Anterior cingulate cortex (tissue), 58 donors: ENCODE data around the gene TTI1.

ENCODE experiments used
- DNase-seq, 58 donors: peaks; one replicate each; lab custom pipeline; 2025; lab: John Stamatoyannopoulos, UW

TTI1 gene

DNA sequence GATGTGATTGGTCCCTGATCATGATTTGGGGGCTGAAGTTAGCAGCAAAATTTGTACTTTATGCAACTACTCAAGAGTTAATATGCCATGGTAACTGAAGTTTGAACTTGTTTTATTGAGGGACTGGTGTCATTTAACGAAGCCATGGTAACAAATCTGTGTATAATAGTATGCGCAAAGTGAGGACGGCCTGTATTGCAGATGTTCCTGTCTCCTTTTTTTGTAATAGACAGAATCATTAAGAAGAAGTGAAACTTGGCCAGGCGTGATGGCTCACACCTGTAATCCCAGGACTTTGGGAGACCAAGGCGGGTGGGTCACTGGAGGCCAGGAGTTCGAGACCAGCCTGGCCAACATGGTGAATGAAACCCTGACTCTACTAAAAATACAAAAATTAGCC, 22.6 kb upstream of the TTI1 start:
- DNase-seq = no peak

DNA sequence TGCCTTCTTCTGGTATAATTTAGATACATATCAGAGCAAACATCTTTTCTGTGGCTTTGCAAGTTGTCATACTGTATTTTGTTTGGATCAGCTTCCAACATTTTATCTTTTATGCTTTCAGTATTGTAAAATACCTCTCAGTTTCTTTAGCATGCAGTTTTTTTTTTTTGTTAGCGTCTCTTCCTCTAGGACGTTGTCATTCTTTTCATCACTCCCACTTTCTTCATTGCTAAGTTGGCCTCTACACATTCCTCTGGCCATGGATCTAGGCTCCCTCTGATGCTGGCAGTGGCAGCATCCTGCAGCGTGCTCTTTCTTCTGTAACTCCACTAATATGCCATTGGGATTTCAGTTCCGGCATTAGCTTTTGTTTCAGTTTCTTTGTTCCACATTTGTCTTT, 22.0 kb upstream of the TTI1 start:
- no peak for DNase-seq

DNA sequence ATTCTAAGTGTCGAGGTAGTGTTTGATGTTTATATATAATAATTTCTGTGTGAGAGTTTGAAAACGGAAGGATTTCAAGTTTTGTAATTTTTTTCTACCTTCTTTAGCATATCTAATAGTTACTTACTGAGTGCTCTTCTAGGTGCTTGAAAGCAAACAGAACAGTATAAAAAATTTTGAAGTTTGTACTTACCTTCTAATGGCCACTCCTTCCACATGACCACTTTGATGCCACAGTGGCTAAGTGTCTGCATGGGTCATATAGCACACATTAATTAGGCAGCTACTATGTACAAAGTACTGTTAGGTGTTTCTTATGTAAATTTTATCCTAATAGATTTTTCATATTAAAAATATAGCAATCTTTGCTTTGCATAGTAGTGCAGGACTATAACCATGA, 21.4 kb upstream of the TTI1 start:
- DNase-seq = no peak

DNA sequence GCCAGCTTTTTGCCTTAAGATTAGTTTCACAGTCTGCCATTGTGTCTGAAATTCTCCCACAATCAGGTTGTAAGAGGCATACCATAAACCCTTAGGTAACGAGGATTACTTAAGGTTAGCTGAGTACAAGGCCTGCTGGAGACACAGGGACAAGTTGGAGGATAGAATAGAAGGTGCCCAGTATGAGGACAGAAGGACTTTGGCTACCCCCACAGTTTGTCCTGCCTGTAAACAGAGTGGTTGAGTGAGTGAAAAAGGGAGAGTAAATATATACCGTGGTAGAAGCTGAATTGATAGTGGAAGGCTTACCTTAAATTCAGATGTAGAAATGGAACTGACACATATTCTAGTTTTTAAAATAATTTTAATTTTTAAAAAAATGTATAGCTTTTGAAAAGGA, 19.6 kb upstream of the TTI1 start:
- DNase-seq = no peak

DNA sequence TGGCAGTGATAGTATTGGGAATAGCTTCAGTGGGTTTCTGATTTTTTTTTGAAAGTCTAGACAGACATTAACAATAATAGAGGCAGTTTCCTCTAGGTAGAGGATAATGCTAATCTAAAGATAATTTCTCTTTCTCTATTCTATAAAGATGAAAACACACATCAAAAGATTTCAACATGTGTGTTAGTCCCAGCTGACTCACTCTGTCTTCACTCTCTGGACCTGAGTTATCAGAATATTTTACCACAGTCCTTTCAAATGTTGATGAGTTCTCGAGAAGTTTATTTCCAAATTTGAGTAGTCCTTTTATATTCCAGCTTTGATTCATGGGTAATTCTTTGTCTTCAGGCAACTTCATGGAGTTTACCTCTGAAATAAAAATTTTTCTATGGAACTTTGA, 17.4 kb upstream of the TTI1 start:
- no peak for DNase-seq

DNA sequence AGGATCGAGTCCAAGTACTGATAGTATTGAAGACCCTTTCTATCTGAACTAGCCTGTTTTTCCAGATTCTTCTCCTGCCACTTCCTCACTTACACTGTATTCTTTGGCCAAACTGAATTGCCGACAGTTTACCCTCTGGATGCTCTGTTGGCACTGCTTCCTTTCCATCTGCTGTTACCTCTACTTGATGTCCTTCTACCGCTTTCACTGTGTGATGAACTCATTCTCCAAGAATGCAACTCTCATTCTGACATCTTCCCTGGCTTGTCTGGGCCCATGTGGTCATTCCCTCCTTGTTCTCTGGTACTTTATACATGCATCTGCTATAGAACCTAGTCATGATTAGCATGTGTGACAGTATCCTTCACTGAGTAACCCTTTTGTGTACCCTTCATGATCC, 16.5 kb upstream of the TTI1 start:
- DNase-seq = no peak

DNA sequence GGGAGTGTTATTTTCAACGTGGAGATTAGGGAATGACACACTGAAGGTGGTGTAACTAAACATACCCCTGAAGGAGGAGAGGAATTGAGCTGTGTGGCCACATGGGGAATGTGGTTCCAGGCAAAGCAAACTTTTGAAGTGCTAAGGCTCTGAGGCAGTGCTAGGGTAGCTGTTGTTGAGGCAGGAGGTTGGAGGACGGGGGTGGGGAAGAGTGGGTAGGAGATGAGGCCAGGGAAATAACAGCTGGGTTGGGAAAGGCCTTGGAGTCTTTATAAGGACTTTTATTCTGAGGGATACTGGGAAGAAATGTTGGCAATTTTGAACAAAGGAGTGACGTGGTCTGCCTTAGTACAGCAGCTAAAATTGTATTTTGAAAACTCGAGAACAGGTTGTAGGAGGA, 13.3 kb upstream of the TTI1 start:
- no peak for DNase-seq

DNA sequence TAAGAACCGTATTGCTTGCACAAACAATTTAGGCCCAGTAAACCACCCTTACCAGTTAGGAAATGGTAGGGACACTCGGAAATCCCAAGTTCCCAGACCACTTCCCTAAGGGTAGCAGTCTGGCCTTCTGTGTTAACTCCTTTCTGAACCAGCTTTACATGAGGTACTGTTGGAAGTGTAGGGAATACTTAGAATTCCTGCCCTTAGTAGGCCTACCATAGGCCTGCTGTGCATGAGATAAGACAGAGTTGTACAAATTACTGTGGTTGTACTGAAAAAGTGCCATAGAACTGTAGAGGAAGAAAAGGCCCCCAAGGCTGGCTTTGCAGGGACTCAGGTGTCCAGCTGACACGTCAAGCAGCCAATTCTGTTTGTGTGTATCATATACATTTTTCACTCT, 11.4 kb upstream of the TTI1 start:
- no peak for DNase-seq

DNA sequence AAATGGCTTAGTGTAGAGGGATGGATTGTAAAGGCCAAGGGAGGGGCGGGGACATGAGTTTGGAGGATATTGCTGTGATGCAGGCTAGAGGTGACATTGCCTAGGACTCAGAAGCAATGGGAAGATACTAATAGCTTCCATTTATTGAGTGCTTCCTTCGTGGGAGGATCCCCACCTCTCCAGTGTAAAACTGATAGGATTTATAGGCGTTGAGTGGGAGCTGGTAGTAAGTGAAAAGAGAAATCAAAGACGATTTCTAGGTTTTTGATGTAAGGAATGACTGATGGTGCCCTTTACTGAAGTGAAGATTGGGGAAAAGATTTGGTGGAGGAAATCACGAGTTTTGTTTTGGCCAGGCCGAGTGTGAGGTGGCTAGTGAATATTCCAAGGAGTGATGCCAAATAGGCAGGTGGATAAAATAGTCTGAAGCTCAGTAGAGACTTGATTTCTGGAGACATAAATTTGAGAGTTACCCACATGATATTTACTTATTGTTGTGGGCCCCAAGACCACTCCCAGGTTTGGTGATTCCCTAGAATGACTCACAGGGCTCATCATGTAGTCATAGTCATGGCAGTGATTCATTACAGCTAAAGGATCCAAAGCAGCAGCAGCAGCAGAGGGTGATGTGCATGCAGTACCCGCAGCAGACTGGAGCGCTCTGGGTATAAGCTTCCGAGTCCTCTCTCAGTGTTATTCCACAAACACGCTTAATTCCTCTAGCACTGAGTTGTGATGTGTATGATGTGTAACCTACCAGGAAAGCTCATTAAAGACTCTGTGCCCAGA, 10.4 kb upstream of the TTI1 start:
- DNase-seq = peak in 12 of 58 donors; percentile 0 to 63 (median 19)

DNA sequence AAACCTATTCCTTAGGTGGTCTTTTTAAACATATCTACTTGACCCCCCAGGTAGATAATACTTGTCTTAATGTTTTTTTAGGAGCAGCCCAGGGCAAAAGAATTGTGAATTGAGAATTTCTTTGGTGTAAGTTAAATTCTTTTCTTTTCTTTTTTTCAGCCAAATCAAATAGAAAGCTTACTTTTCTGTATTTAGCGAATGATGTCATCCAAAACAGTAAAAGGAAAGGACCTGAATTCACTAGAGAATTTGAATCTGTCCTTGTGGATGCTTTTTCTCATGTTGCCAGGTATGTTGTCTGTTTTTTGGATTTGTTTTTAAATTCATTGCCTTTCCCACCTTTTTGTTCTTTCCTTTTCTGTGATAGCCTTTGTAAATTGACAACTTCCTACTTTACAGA, 7.0 kb upstream of the TTI1 start:
- DNase-seq = no peak

DNA sequence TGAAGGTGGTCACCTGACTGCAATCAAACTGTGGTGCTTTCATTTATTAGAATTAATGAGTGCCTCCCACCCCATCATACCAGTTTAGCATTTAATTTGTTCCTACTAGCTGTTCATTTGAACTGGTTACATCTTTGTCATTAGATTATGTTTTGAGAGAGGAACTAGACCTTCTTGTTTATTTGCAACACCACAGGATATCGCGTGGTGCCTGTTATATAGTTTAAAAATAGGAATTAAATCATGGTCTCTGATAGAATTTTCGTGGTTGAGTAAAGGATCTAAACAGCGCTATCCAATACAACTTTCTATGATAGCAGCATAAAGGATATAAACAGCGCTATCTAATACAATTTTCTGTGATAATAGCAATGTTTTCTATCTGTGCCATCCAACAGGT, 3.1 kb upstream of the TTI1 start:
- DNase-seq = no peak

DNA sequence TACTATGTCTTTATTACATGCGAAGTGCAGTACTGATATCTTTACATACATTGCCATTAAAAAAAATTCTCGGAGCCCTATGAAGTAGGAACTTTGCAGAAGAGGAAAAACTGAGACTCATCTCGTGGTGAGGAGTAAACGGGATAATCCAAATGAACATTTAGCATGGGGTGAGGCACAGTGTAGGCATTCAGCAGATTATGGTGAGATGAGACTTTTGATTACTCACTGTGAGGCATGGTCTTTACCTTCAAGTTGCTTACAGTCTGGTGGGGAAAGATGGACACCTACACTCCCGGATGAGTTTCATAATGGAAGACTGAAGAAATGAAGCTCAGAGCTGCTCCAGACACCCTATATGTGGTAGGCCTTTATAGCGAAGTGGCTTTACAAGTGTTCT, 1.7 kb upstream of the TTI1 start:
- no peak for DNase-seq

DNA sequence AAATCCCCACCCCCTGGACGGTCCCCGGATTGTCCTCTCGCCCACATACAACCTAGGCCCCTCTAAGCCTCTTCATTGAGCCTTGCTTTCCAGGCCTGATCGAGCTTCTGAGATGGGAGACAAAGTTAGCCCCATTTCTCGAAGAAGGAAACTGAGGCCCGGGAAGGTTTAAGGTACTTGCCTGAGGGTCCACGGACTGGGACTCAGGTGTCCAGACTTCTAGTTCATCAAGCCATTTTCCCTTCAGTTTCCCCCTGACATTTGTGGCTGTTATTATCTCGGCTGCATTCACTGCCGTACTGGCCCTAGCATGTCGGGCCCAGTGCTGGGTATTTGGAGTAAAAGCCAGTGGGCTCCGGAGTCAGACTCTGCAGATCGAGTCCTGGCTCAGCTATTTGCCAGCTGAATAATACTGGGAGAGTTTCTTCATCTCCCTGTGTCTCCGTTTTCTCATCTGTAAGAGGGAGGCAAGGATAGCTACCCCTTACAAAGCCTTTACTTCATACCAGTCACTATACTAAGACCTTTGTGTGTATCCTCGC, 923 bp upstream of the TTI1 start:
- peak in 2 of 58 donors; percentile 16 to 31 for DNase-seq

DNA sequence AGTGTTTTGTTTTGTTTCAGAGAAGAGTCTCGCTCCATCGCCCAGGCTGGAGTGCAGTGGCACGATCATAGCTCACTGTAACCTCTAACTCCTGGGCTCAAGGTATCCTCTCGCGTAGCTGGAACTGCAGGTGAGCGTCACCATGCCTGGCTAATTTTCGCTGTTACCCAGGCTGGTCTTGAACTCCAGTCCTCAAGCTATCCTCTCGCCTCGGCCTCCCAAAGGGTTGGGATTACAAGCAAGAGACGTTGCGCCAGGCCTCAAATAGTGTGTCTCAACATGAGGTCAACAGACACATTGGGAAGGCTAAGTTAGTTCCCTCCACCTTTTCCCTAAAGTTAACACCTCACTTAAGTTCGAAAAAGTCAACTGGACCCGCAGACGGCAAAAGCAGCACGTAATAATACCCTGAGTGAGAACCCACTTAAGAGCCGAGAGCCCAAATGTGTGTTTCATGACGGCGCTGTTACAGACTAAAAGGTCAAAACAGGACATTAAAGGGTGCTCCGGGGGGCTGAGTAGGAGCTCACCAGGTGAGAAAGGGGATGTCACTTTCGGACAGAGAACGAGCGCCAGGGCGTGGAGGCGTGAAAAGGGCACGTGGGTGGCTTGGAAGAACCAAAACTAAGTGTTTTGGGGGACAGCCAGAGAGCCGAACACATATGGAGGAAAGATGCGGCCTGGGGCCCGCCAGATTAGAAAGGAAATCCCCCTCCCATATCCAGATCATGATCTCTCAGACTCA, 499 bp downstream of the TTI1 start:
- DNase-seq = peak in 13 of 58 donors; percentile 39 to 83 (median 56)

DNA sequence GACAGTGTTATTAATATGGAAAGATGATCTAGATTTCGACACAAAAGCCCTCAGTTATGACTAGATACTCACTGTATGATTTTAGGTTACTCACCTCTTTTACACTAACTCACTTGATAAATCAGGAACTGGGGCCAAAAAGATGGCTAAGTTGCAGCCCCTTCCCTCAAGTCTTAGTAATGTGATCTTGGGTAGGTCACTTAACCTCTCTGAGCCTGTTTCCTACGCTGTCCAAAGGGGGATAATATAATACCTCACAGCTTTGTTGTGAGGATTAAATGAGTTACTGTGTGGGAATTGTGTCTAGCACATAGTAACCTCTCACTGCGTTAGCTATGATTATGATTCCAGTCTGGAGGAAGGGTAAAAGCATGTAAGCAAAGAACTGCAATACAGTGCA, 1.3 kb downstream of the TTI1 start:
- DNase-seq = no peak

DNA sequence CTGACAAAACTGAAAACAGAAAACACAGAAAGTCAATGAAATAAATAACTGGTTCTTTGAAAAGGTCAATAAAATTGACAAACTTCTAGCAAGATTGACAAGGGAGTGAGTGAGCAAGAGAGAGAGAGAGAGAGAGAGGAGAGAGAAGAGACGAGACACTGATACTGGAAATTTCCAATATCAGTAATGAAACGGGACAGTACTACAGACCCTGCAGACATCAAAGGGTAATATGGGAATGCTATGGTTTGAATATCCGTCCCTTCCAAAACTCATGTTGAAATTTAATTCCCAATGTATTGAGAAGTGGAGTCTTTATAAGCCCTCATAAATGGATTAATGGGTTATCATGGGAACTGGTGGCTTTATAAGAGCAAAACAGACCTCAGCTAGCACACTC, 3.8 kb downstream of the TTI1 start:
- DNase-seq = no peak

DNA sequence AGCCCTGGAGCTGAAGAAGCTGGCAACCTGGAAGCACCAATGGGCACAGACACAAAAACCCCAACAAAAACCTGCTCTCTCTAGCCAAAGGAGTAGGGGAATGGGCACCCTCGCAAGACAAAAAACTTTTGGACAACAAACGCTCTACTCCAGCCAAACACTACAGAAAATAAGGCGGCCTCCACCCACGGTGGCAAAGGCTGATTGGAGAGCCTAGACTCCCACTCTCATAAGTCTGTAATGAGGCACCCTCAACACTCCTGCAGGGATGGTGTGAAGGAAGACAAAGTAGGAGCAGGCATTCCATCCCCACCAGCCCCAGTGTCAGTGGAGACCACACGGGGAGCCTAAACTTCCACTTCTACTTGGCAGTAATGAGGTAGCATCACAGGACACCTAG, 8.8 kb downstream of the TTI1 start:
- DNase-seq = no peak

DNA sequence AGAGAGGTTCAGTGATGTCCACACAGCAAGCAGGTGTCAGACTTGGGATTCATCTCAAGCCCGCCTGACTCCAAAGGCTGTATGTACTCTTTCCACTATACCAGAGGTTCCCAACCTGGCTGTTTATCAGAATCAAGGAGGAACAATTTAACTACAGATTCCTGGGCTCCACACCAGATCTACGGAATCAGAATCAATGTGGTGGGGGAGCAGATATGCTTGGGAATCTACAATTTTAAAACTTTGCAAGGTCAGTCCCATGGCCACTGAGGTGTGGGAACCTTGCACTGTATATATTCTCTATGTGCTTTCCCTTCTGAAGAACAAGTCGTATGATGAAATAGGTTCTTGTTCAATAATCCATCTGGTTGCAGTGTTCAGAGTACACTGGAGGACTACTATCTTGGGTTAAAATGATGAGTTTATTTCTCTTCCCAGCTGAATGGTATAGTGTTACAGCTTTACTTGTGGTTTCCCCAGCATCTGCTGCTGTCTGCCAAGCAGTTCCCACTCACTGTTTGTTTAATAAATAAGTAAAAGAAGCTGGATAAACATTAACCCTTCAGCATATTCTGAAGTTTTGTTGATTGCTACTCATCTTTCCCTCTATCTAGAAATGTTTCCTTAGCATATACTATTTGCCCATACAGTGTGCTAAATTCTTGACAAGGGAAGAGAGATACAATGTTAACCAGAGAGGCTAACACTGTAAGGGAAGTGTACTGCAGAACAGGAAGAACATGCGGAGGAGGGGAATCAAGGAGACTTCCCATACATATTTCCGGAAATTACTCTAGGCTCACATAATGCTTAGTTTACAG, 9.9 kb downstream of the TTI1 start:
- DNase-seq = no peak

DNA sequence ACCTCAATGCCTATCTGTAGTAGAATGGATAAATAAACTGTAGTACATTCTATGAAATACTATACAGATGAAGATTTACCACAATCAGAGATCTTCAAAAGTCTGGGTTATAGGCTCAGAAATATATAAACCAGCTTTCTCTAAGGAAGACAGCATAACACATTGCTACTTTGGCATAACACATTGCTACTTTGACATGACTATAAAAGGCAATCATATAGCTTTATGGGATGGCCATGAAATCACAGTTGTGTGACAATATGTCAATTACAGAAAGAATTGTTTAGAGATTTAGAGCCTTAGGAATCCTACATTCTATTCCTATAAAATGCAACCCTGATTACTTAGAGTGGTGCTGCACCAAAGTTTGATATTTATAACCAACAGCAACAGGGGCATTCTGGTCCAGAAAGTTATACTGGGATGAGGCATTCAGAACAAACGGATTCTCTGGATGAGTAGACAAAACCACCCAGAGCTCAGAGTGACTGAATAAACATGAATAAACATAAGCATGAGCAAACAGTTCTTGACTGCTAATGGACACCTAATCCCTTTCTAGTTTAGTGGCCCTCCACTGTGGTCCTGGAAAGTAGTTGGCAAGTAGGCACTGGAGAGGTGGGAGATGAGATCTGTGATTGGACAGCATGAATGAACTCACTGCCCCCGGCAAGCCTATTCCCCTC, 12.0 kb downstream of the TTI1 start:
- no peak for DNase-seq

DNA sequence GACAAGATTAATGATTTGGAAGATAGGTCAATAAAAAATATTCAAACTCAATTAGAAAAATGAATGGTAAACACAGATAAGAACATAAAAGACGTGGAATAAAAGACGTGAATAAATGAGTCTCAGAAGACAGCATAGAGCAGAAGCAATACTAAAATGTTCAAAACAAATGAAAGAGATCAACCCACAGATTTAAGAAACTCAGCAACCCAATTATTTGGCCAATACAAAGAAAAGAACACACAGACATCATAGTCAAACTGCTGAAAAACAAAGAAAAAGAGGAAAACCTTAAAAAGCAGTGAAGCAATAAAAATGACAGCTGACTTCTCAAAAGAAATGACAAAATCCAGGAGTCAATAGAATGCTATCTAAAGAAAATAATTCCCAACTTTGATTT, 14.9 kb downstream of the TTI1 start:
- DNase-seq = no peak
